ENCODE data around the gene EIF4A3.

GRCh38 chr17:80113033-80113484 is 33.9 kb downstream of the EIF4A3 start:
- TF ChIP-seq, protein P1, sequence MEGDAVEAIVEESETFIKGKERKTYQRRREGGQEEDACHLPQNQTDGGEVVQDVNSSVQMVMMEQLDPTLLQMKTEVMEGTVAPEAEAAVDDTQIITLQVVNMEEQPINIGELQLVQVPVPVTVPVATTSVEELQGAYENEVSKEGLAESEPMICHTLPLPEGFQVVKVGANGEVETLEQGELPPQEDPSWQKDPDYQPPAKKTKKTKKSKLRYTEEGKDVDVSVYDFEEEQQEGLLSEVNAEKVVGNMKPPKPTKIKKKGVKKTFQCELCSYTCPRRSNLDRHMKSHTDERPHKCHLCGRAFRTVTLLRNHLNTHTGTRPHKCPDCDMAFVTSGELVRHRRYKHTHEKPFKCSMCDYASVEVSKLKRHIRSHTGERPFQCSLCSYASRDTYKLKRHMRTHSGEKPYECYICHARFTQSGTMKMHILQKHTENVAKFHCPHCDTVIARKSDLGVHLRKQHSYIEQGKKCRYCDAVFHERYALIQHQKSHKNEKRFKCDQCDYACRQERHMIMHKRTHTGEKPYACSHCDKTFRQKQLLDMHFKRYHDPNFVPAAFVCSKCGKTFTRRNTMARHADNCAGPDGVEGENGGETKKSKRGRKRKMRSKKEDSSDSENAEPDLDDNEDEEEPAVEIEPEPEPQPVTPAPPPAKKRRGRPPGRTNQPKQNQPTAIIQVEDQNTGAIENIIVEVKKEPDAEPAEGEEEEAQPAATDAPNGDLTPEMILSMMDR (IDR thresholded peaks at IDR 0.05): no peak
- TF ChIP-seq E2F4 (CRISPR knock-in tag; IDR thresholded peaks at IDR 0.05; ENCODE audit: borderline replicate concordance, low read depth): no peak
- no peak for TF ChIP-seq SMAD3 (CRISPR knock-in tag; IDR thresholded peaks at IDR 0.05; ENCODE audit: borderline replicate concordance)
- no peak for TF ChIP-seq FOXP4 (CRISPR knock-in tag; IDR thresholded peaks at IDR 0.05)
